ENCODE data around the gene STAP2.

GRCh38 chr19:4323692-4324091 lies 14.9 kb downstream of the STAP2 start:
- TF ChIP-seq POLR2A (IDR thresholded peaks at IDR 0.05; ENCODE audit: low read depth, low read length) (no peak), CTCF (IDR thresholded peaks at IDR 0.05 in 2 of 3, conservative IDR thresholded peaks at IDR 0.05 in 1 of 3; ENCODE audit: control insufficient read depth in 2 of 3, extremely low read depth in 1 of 3, insufficient read depth in 1 of 3, low read depth in 3 of 3, low read length in 3 of 3) (no peak), NFYB (IDR thresholded peaks at IDR 0.05; ENCODE audit: insufficient read depth, low read depth, low read length) (no peak), ESRRA (IDR thresholded peaks at IDR 0.05; ENCODE audit: low read length) (no peak), FOS (IDR thresholded peaks at IDR 0.05; ENCODE audit: borderline replicate concordance, extremely low read depth, insufficient read length) (no peak), EGR1 (IDR thresholded peaks at IDR 0.05; ENCODE audit: borderline replicate concordance in 1 of 2, low read depth in 2 of 2, low read length in 2 of 2) (no peak), ZNF24 (IDR thresholded peaks at IDR 0.05) (no peak), ZNF274 (IDR thresholded peaks at IDR 0.05; ENCODE audit: insufficient read depth, insufficient read length) (no peak), ZNF207 (IDR thresholded peaks at IDR 0.05; ENCODE audit: borderline replicate concordance) (no peak)

All from GM12878 (cell line).